Fibroblast of the aortic adventitia (primary cell): Measurements from ENCODE around the gene PITPNM3. TPM values are rescaled to one million over a fixed set of nuclear protein-coding genes. Genes with fewer than 3 reads are reported as not detected.

Source experiments
- DNase-seq: peaks from one replicate; pipeline ENCODE4 v3.0.0-alpha.2; 2010; ENCODE audit warnings: low read depth
- H3K4me3 ChIP-seq: 2 replicates; pipeline ENCODE4 v1.5.1; 2011; ENCODE audit warnings: low read depth, mild to moderate bottlenecking, control low read depth, low read length, moderate library complexity
- total RNA-seq: library from RNA; depleted of rRNA; stranded (reverse); fragments of >200 nt; gene quantifications from 2 replicates; pipeline ENCODE4 v1.2.3, GENCODE V29; 2012; ENCODE audit warnings: low replicate concordance
- TF ChIP-seq, protein P1 (sequence below): IDR thresholded peaks from 2 replicates; pipeline ENCODE4 v1.5.1; 2011; ENCODE audit warnings: mild to moderate bottlenecking, low read length, control low read depth, inconsistent platforms; ENCODE audit not compliant: insufficient read depth

The PITPNM3 gene
- total RNA-seq, 1 donor, result 1.3 TPM

DNA sequence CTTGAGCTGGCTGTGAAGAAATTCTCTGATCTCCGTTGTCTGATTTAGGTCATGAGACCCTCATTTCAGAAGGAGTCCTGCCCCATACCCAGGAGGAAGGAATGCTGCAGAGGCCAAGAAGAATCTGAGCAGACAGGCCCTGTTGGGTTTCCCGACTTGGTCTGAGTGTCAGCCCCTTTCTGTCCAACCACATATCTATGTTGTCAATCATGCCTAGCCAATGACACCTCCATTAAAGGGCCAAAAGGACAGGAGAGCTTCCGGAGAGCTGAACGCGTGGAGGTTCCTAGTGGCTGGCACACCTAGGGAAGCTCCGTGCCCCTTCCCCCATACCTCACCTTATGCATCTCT, 74.3 kb downstream of the PITPNM3 start:
- TF ChIP-seq, protein P1, sequence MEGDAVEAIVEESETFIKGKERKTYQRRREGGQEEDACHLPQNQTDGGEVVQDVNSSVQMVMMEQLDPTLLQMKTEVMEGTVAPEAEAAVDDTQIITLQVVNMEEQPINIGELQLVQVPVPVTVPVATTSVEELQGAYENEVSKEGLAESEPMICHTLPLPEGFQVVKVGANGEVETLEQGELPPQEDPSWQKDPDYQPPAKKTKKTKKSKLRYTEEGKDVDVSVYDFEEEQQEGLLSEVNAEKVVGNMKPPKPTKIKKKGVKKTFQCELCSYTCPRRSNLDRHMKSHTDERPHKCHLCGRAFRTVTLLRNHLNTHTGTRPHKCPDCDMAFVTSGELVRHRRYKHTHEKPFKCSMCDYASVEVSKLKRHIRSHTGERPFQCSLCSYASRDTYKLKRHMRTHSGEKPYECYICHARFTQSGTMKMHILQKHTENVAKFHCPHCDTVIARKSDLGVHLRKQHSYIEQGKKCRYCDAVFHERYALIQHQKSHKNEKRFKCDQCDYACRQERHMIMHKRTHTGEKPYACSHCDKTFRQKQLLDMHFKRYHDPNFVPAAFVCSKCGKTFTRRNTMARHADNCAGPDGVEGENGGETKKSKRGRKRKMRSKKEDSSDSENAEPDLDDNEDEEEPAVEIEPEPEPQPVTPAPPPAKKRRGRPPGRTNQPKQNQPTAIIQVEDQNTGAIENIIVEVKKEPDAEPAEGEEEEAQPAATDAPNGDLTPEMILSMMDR, result no peak
- no peak overlapping the region for H3K4me3 ChIP-seq
- DNase-seq, result no peak

- TF ChIP-seq, protein P1, result no peak
- no peak overlapping the region for H3K4me3 ChIP-seq
- DNase-seq, result no peak
Measured at GRCh38 chr17:6480303-6480675, 76.1 kb downstream of the PITPNM3 start.

DNA sequence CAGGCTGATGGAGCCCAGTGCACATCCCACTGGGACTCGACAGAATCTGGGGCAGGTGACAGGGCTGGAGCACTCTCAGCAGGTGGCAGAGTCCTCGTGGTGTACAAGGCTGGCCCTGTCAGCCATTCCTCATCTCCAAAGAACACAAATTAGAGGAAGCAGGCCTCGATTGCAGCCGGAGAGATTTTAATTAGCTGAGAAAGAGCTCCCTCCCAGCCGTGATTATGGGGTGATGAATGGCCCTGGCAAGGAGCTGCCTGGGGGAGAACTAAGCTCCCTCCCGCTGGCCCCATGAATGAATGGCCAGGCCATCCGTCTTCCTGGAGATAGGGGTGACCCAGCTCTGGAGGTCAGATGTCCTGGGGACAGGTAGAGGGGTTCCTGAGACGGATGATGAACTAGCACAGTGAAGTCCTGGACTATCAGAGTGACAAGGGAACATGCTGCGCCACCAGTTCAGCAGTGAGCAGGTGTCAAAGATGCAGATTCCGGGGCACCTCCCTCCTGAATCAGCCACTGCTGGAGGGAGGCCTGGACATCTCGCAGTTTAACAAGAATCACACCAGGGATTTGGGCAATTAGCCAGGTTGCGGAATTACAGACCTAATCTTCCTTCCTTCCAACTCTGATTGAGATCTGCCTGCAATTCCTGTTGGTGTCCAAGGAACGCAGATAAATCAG, 76.6 kb downstream of the PITPNM3 start:
- DNase-seq, result peak; percentile 18
- H3K4me3 ChIP-seq, result no peak overlapping the region
- TF ChIP-seq, protein P1, result no peak

DNA sequence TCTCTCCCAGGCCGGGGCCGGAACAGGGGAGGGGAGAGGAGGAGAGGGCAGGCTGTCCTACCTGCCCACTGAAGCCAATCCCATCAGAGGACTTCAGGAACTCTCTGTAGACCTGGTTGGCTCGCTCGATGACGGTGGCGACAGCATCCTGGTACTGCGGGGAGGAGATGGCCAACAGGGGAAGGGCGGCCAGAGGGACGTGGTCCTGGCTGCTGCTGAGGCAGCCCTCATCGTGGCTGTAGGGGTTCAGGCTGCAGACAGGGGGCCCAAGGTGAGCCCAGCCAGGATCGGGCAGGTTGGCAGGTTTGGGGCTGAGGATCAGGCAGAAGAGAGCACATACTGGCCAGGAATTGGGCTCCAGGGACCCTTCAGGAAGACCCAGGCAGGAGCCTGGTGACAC, 77.9 kb downstream of the PITPNM3 start:
- no peak for DNase-seq
- TF ChIP-seq, protein P1, result no peak
- H3K4me3 ChIP-seq, result no peak overlapping the region

- no peak overlapping the region for H3K4me3 ChIP-seq
- no peak for DNase-seq
- TF ChIP-seq, protein P1, result no peak
Measured at GRCh38 chr17:6477831-6478383, 78.4 kb downstream of the PITPNM3 start.

- TF ChIP-seq, protein P1, result no peak
- DNase-seq, result no peak
- no peak overlapping the region for H3K4me3 ChIP-seq
Measured at GRCh38 chr17:6476810-6477179, 79.6 kb downstream of the PITPNM3 start.
